Subcutaneous adipose tissue (tissue), 4 donors: Measurements from ENCODE around the gene TADA3. TPM values are rescaled to one million over a fixed set of nuclear protein-coding genes. Genes with fewer than 3 reads are reported as not detected.

Source experiments
- CTCF ChIP-seq: fragments of 450-650 bp; IDR thresholded peaks from one replicate; pipeline ENCODE4 v1.5.1; 2016; ENCODE audit warnings: low read depth, mild to moderate bottlenecking, control low read depth, antibody characterized with exemption, moderate library complexity
- total RNA-seq, 4 donors: library from RNA; depleted of rRNA; stranded (reverse); fragments of >200 nt; gene quantifications; one replicate each; pipeline ENCODE4 v1.1.0, GENCODE V29; 2016

TADA3 gene
- total RNA-seq, 4 donors from 2014 or later, result 32.1 to 69.6 (median 58.9) TPM

- no peak for TF ChIP-seq CTCF
Measured at GRCh38 chr3:9744162-9744561, 48.1 kb downstream of the TADA3 start.

GRCh38 chr3:9743548-9743947 lies 48.7 kb downstream of the TADA3 start:
- no peak for TF ChIP-seq CTCF

GRCh38 chr3:9742560-9742959 lies 49.7 kb downstream of the TADA3 start:
- no peak for TF ChIP-seq CTCF

- TF ChIP-seq CTCF, result no peak
Measured at GRCh38 chr3:9739181-9739580, 53.1 kb downstream of the TADA3 start.

- no peak for TF ChIP-seq CTCF
Measured at GRCh38 chr3:9736831-9737230, 55.4 kb downstream of the TADA3 start.

GRCh38 chr3:9732740-9733115 lies 59.5 kb downstream of the TADA3 start:
- no peak for TF ChIP-seq CTCF

GRCh38 chr3:9732080-9732739 lies 60.1 kb downstream of the TADA3 start:
- TF ChIP-seq CTCF, result no peak
